Measurements from ENCODE around the gene ODAD2. TPM values are rescaled to one million over a fixed set of nuclear protein-coding genes. Genes with fewer than 3 reads are reported as not detected.

Gene ODAD2, protein sequence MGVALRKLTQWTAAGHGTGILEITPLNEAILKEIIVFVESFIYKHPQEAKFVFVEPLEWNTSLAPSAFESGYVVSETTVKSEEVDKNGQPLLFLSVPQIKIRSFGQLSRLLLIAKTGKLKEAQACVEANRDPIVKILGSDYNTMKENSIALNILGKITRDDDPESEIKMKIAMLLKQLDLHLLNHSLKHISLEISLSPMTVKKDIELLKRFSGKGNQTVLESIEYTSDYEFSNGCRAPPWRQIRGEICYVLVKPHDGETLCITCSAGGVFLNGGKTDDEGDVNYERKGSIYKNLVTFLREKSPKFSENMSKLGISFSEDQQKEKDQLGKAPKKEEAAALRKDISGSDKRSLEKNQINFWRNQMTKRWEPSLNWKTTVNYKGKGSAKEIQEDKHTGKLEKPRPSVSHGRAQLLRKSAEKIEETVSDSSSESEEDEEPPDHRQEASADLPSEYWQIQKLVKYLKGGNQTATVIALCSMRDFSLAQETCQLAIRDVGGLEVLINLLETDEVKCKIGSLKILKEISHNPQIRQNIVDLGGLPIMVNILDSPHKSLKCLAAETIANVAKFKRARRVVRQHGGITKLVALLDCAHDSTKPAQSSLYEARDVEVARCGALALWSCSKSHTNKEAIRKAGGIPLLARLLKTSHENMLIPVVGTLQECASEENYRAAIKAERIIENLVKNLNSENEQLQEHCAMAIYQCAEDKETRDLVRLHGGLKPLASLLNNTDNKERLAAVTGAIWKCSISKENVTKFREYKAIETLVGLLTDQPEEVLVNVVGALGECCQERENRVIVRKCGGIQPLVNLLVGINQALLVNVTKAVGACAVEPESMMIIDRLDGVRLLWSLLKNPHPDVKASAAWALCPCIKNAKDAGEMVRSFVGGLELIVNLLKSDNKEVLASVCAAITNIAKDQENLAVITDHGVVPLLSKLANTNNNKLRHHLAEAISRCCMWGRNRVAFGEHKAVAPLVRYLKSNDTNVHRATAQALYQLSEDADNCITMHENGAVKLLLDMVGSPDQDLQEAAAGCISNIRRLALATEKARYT
- total RNA-seq (2022; extraction: Qiagen RNA extraction; ENCODE audit: low read depth): 0.05 to 0.27 TPM (median 0.09 TPM) in 4 of 5 replicates, not detected in the other

DNA sequence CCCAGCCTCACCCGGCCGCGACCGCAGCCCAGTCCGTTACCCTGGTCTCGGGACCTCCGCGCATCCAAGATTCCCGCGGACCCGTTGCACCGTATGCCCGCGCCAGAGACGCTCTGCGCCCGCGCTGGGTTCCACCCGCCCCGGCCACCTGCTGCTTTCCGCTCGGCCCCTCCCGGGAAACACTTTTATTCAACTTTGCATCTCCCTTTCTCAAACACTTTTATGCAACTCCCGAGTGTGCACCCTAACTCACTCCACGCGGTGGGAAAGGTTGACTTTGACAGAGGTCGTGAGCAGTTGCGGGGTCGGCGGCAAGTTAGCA, at the start of gene ODAD2:
Gene ODAD2 (minus strand): TSS at position 126 of the 322 bp plus-strand sequence. CDS start 3,937 bp downstream, outside the sequence.

